ENCODE data around the gene CELA3A.

GRCh38 chr1:22037520-22037919, 36.1 kb downstream of the CELA3A start:
- TF ChIP-seq, protein P1, sequence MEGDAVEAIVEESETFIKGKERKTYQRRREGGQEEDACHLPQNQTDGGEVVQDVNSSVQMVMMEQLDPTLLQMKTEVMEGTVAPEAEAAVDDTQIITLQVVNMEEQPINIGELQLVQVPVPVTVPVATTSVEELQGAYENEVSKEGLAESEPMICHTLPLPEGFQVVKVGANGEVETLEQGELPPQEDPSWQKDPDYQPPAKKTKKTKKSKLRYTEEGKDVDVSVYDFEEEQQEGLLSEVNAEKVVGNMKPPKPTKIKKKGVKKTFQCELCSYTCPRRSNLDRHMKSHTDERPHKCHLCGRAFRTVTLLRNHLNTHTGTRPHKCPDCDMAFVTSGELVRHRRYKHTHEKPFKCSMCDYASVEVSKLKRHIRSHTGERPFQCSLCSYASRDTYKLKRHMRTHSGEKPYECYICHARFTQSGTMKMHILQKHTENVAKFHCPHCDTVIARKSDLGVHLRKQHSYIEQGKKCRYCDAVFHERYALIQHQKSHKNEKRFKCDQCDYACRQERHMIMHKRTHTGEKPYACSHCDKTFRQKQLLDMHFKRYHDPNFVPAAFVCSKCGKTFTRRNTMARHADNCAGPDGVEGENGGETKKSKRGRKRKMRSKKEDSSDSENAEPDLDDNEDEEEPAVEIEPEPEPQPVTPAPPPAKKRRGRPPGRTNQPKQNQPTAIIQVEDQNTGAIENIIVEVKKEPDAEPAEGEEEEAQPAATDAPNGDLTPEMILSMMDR (conservative IDR thresholded peaks at IDR 0.05; ENCODE audit: low read length) = no peak
- no peak for TF ChIP-seq EZH2phosphoT487 (IDR thresholded peaks at IDR 0.05; ENCODE audit: borderline replicate concordance)

Measured in Loucy (cell line).